Neuronal stem cell (in vitro differentiated cells): Measurements from ENCODE around the gene UCKL1.

Source experiments
- DNase-seq: peaks from one replicate; pipeline ENCODE4 v3.0.0-alpha.2; 2013; ENCODE audit warnings: low spot score
- H2AFZ ChIP-seq: one replicate; pipeline ENCODE4 v1.6.1; 2013; ENCODE audit warnings: mild to moderate bottlenecking, low read length, inconsistent platforms
- H2AK5ac ChIP-seq: 2 replicates; pipeline ENCODE4 v1.6.1; 2013; ENCODE audit warnings: low read depth, mild to moderate bottlenecking, inconsistent platforms, low read length, moderate library complexity, mixed read lengths
- H2BK120ac ChIP-seq: 2 replicates; pipeline ENCODE4 v1.6.1; 2013; ENCODE audit warnings: low read depth, mild to moderate bottlenecking, inconsistent platforms, low read length, moderate library complexity, mixed read lengths
- H2BK12ac ChIP-seq: one replicate; pipeline ENCODE4 v1.6.1; 2013; ENCODE audit warnings: low read length, inconsistent platforms
- H2BK15ac ChIP-seq: 2 replicates; pipeline ENCODE4 v1.6.1; 2013; ENCODE audit warnings: mild to moderate bottlenecking, low read length, inconsistent platforms, mixed read lengths
- H2BK5ac ChIP-seq: one replicate; pipeline ENCODE4 v1.6.1; 2013; ENCODE audit warnings: inconsistent platforms, mild to moderate bottlenecking, low read length, moderate library complexity
- H3K14ac ChIP-seq: one replicate; pipeline ENCODE4 v1.6.1; 2013; ENCODE audit warnings: low read length, inconsistent platforms
- H3K18ac ChIP-seq: 2 replicates; pipeline ENCODE4 v1.6.1; 2013; ENCODE audit warnings: low read length, inconsistent platforms
- H3K23ac ChIP-seq: 2 replicates; pipeline ENCODE4 v1.6.1; 2013; ENCODE audit warnings: low read depth, mild to moderate bottlenecking, mixed read lengths, low read length, inconsistent platforms; ENCODE audit not compliant: poor library complexity
- H3K27ac ChIP-seq: replicated peaks from 3 replicates; pipeline ENCODE4 v1.5.1; 2013; ENCODE audit warnings: low read length, inconsistent platforms
- H3K27me3 ChIP-seq, 3 experiments: 2 replicates each; pipeline ENCODE4 v1.6.1; 2013; ENCODE audit warnings: low read length in 3 of 3, mild to moderate bottlenecking in 2 of 3, inconsistent platforms in 1 of 3, low read depth in 1 of 3, mixed read lengths in 1 of 3, moderate library complexity in 1 of 3; ENCODE audit not compliant: control insufficient read depth in 3 of 3, insufficient read depth in 3 of 3
- H3K36me3 ChIP-seq, 2 donors: replicated peaks in 1 of 2; 2 replicates each; pipeline ENCODE4 v1.6.1; 2013; ENCODE audit warnings: low read length in 2 of 2; ENCODE audit not compliant: control insufficient read depth in 2 of 2, insufficient read depth in 2 of 2
- H3K4ac ChIP-seq: 2 replicates; pipeline ENCODE4 v1.6.1; 2013; ENCODE audit warnings: inconsistent platforms, mild to moderate bottlenecking, low read length, moderate library complexity
- H3K4me1 ChIP-seq, 2 donors: 1 replicate in 1 of 2; 2 replicates in 1 of 2; pipeline ENCODE4 v1.6.1; 2013; ENCODE audit warnings: low read length in 2 of 2, low read depth in 1 of 2; ENCODE audit not compliant: control insufficient read depth in 2 of 2, insufficient read depth in 1 of 2
- H3K4me2 ChIP-seq: one replicate; pipeline ENCODE4 v1.6.1; 2013; ENCODE audit warnings: mild to moderate bottlenecking, low read length, inconsistent platforms; ENCODE audit not compliant: insufficient read depth, poor library complexity, severe bottlenecking
- H3K4me3 ChIP-seq, 2 donors: 2 replicates each; pipeline ENCODE4 v1.5.1; 2013; ENCODE audit warnings: low read length in 2 of 2, mild to moderate bottlenecking in 2 of 2, inconsistent platforms in 1 of 2, moderate library complexity in 1 of 2
- H3K79me1 ChIP-seq: one replicate; pipeline ENCODE4 v1.6.1; 2013; ENCODE audit warnings: low read depth, mild to moderate bottlenecking, inconsistent platforms, low read length, moderate library complexity
- H3K9ac ChIP-seq: one replicate; pipeline ENCODE4 v1.6.1; 2013; ENCODE audit warnings: mild to moderate bottlenecking, low read depth, low read length, inconsistent platforms; ENCODE audit not compliant: poor library complexity
- H3K9me3 ChIP-seq, 2 donors: replicated peaks in 1 of 2; 2 replicates each; pipeline versions ENCODE3 to v1.6.1; 2013; ENCODE audit warnings: low read length in 2 of 2, mild to moderate bottlenecking in 2 of 2, inconsistent platforms in 1 of 2, low read depth in 1 of 2, mixed read lengths in 1 of 2, moderate library complexity in 1 of 2; ENCODE audit not compliant: control insufficient read depth in 2 of 2, insufficient read depth in 1 of 2
- H4K8ac ChIP-seq: one replicate; pipeline ENCODE4 v1.6.1; 2013; ENCODE audit warnings: low read depth, mild to moderate bottlenecking, inconsistent platforms, low read length, moderate library complexity
- H4K91ac ChIP-seq: one replicate; pipeline ENCODE4 v1.6.1; 2013; ENCODE audit warnings: low read length, low read depth, mild to moderate bottlenecking, inconsistent platforms; ENCODE audit not compliant: poor library complexity
- WGBS, 2 donors: extraction: QIAGEN DNeasy Blood & Tissue Kit; methylation state at CpG; one replicate each; pipeline ENCODE4 v1.1.7; 2013; ENCODE audit warnings: missing lambda C conversion rate in 2 of 2, mixed read lengths in 1 of 2; ENCODE audit not compliant: insufficient read length in 2 of 2, insufficient replicate concordance in 1 of 2; ENCODE audit errors: extremely low coverage in 2 of 2; 5-methylcytosine and 5-hydroxymethylcytosine counted together

The UCKL1 gene

GRCh38 chr20:63970714-63971431 lies 14.7 kb upstream of the UCKL1 start:
- peak overlapping the region; percentile 89 for H3K14ac ChIP-seq
- H3K4me3 ChIP-seq, result peak overlapping the region in 1 of 2 donors; percentile 71
- no peak overlapping the region for H2AFZ ChIP-seq
- no peak overlapping the region for H4K91ac ChIP-seq
- H2BK15ac ChIP-seq, result peak overlapping the region; percentile 67
- peaks cover 4% of the 10 kb centered on the region for H3K79me1 ChIP-seq
- no CpG with 5 or more reads among the region's 5 CpGs for WGBS, 2 donors
- H3K4me1 ChIP-seq, result peaks cover 11 to 13% of the 10 kb centered on the region in 2 donors
- no peak overlapping the region for H3K4ac ChIP-seq
- no peak overlapping the region for H2BK5ac ChIP-seq
- no peak overlapping the region for H3K9ac ChIP-seq
- H3K4me2 ChIP-seq, result no peak overlapping the region
- H3K36me3 ChIP-seq, result peaks cover 24 to 31% of the 10 kb centered on the region in 2 donors
- no peak overlapping the region for H2BK120ac ChIP-seq
- peak overlapping the region; percentile 91 for H3K23ac ChIP-seq
- no peak overlapping the region for H3K27ac ChIP-seq
- H3K27me3 ChIP-seq, result peaks cover 0 to 9% (median 0%) of the 10 kb centered on the region in 3 experiments
- no peak for DNase-seq
- H3K18ac ChIP-seq, result no peak overlapping the region
- H2BK12ac ChIP-seq, result no peak overlapping the region
- H4K8ac ChIP-seq, result no peak overlapping the region
- H3K9me3 ChIP-seq, result peaks cover 0 to 22% of the 10 kb centered on the region in 2 donors
- H2AK5ac ChIP-seq, result peak overlapping the region; percentile 88

DNA sequence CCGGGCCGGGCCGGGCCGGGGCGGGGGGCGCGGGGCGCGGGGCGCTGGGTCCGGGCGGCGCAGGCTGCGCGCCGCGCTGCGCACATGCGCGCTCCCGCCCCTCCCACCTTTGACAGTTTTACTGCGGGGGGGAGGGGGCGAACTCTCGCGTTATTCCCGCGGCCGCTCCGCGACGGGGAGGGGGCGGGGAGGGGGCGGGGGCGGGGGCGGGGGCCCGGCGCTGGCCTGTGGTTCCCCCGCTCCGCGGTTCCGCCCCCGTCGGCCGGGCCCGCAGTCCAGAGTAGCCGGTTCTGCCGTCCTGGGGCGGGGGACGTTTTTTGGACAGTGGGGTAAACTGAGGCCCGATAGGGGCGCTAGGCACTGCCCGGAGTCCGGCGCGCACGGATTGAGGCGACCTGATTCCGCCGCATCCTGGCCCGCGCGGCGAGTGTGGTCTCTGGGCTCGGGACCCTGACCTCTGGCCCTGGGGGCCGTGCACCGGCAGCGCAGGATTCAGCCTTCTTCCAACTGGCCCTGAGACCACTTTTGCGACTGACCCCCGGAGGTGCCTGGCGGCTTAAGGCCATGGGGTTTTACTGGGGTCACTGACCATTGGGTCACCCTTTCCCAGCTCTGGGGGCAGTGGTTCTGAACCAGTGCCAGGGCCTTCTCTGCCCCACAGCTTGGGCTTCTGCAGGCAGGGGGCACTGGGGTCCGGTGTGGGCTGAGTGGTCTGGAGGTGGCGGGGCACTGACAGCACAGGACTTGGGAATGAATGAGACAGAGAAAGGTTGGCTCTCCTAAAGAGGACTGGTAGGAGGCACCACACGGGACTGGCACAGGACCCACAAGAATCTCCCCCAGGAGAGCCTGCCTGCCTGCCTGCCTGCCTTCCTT lies 13.9 kb upstream of the UCKL1 start, which contains the start of gene ZNF512B:
TSS of gene ZNF512B (minus strand) at position 93 of the 876 bp plus-strand sequence. CDS start 1,980 bp downstream, outside the sequence.
- Histone ChIP-seq H2AFZ (peak within 1 kb of the TSS; percentile 93), H3K14ac (peak within 1 kb of the TSS; percentile 89), H3K27me3 (peaks cover 0 to 9% (median 0%) of the 10 kb centered on the region in 3 experiments), H3K9ac (peak within 1 kb of the TSS; percentile 95), H2AK5ac (peak within 1 kb of the TSS; percentile 88), H2BK12ac (peak within 1 kb of the TSS; percentile 73), H3K27ac (no peak within 1 kb of the TSS), H3K4me3 (peak within 1 kb of the TSS; percentile 71 to 81), H3K23ac (peak within 1 kb of the TSS; percentile 91), H3K36me3 (peaks cover 24 to 27% of the 10 kb centered on the region in 2 donors), H3K79me1 (peaks cover 4% of the 10 kb centered on the region), H2BK15ac (peak within 1 kb of the TSS; percentile 67), H2BK5ac (peak within 1 kb of the TSS; percentile 61), H2BK120ac (peak within 1 kb of the TSS; percentile 87), H4K91ac (no peak within 1 kb of the TSS), H3K4me2 (peak within 1 kb of the TSS; percentile 77), H3K4ac (peak within 1 kb of the TSS; percentile 89), H3K9me3 (peaks cover 0 to 22% of the 10 kb centered on the region in 2 donors), H3K18ac (peak within 1 kb of the TSS; percentile 96), H4K8ac (no peak within 1 kb of the TSS), H3K4me1 (peaks cover 11 to 13% of the 10 kb centered on the region in 2 donors)
- no CpG with 5 or more reads among the region's 73 CpGs for WGBS, 2 donors
- no peak for DNase-seq

DNA sequence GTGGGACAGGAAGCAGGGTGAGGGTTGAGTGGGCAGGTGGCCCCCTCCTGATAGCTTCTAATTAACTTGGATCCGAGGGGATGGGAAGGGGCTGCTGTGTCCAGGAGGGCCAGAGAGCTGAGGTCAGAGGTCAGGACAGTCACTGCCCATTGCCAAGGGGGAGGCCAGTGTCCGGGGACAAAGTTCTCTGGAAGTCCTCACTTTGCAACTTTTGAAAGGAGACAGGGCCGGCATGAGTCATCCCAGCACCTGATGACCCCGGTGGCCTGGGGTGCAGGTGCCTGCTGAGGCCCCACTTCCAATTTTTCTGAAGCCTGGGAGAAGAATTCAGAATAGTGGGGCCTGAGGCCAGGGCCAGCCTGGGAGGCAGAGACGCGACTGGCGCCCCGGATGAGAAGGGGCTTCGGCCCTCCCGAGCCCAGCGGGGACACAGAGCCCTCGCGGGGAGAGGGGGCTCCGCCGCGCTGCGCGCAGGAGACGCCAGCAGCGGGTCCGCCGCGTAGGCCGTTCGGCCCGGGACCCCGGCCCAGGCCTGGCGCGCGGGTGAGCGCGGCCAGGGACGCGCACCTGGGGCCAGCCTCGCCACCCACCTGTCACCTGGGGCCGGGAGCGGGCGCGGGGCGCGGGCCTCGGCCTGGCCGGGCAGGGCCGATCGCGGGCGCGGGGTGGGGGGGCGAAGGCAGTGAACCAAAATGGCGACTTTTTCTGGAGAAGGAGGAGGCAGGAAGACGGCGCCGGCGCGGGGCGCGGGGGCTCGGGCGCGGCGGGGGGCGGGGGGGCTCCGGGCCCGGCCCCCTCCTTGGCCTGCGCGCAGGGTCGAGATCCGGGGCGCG lies 12.9 kb upstream of the UCKL1 start:
- H3K27me3 ChIP-seq, result peaks cover 0 to 9% (median 0%) of the 10 kb centered on the region in 3 experiments
- peak overlapping the region; percentile 61 for H2BK5ac ChIP-seq
- peak overlapping the region; percentile 10 for H2BK12ac ChIP-seq
- no CpG with 5 or more reads among the region's 70 CpGs for WGBS, 2 donors
- H3K4me2 ChIP-seq, result peak overlapping the region; percentile 66
- H2AFZ ChIP-seq, result peak overlapping the region; percentile 56
- H3K14ac ChIP-seq, result peak overlapping the region; percentile 8
- no peak overlapping the region for H2BK15ac ChIP-seq
- H3K9ac ChIP-seq, result peak overlapping the region; percentile 91
- DNase-seq, result no peak
- no peak overlapping the region for H3K4ac ChIP-seq
- peak overlapping the region; percentile 93 for H3K18ac ChIP-seq
- H3K79me1 ChIP-seq, result peaks cover 4% of the 10 kb centered on the region
- no peak overlapping the region for H2BK120ac ChIP-seq
- H3K9me3 ChIP-seq, result peaks cover 0 to 25% of the 10 kb centered on the region in 2 donors
- H3K27ac ChIP-seq, result no peak overlapping the region
- peak overlapping the region; percentile 55 for H3K23ac ChIP-seq
- H3K4me1 ChIP-seq, result peaks cover 11 to 13% of the 10 kb centered on the region in 2 donors
- peaks cover 29 to 32% of the 10 kb centered on the region in 2 donors for H3K36me3 ChIP-seq
- H4K91ac ChIP-seq, result no peak overlapping the region
- peak overlapping the region; percentile 68 for H2AK5ac ChIP-seq
- peak overlapping the region; percentile 71 to 81 for H3K4me3 ChIP-seq
- no peak overlapping the region for H4K8ac ChIP-seq
